Measurements from ENCODE around the gene EMILIN2.

DNA sequence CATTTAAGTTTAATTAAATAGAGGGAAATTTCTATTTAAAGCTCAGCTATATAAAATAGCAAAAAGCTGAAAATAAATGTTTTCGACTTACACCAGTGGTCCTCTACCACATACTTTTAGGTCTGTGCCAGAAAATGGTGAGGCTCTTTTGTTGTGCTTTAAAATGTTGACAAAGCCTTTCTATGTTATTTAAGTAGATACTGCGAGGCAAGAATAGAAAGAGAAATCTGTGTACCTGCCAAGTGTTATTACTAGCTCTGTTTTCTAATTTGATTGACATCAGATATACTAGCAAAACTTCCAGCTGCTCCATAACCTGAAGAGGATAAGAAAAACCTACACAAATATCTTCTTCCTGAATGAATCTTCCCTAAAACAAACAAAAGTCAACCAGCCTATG, 112.5 kb downstream of the EMILIN2 start:
- TF ChIP-seq, protein P1, sequence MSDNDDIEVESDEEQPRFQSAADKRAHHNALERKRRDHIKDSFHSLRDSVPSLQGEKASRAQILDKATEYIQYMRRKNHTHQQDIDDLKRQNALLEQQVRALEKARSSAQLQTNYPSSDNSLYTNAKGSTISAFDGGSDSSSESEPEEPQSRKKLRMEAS (IDR thresholded peaks at IDR 0.05; ENCODE audit: low read depth, low read length): no peak
- TF ChIP-seq POLR2A (IDR thresholded peaks at IDR 0.05; ENCODE audit: extremely low read depth, insufficient read length) (no peak), MYC (IDR thresholded peaks at IDR 0.05; ENCODE audit: low read depth, low read length) (no peak)
- TF ChIP-seq, protein P2, sequence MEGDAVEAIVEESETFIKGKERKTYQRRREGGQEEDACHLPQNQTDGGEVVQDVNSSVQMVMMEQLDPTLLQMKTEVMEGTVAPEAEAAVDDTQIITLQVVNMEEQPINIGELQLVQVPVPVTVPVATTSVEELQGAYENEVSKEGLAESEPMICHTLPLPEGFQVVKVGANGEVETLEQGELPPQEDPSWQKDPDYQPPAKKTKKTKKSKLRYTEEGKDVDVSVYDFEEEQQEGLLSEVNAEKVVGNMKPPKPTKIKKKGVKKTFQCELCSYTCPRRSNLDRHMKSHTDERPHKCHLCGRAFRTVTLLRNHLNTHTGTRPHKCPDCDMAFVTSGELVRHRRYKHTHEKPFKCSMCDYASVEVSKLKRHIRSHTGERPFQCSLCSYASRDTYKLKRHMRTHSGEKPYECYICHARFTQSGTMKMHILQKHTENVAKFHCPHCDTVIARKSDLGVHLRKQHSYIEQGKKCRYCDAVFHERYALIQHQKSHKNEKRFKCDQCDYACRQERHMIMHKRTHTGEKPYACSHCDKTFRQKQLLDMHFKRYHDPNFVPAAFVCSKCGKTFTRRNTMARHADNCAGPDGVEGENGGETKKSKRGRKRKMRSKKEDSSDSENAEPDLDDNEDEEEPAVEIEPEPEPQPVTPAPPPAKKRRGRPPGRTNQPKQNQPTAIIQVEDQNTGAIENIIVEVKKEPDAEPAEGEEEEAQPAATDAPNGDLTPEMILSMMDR (IDR thresholded peaks at IDR 0.05; ENCODE audit: low read depth, low read length): no peak
